ENCODE data around the gene HOXA3. TPM values are rescaled to one million over a fixed set of nuclear protein-coding genes. Genes with fewer than 3 reads are reported as not detected.

Gene HOXA3
- total RNA-seq, 1 experiment from 2014 or later = 50.5 TPM

- Histone ChIP-seq H4K20me1 (ENCODE audit: insufficient read depth) (no peaks in the 10 kb centered on the region), H3K4me2 (no peak overlapping the region), H3K9me2 (ENCODE audit: insufficient read depth) (no peaks in the 10 kb centered on the region), H3K4me3 (no peak overlapping the region), H3F3A (ENCODE audit: insufficient read depth, low read depth) (peaks cover 18% of the 10 kb centered on the region), H3K4me1 (replicated peaks; ENCODE audit: insufficient read depth) (0 out of 2 replicates have a peak, but pooled peaks cover 3% of the 10 kb centered on the region), H3K36me3 (ENCODE audit: low read depth) (no peaks in the 10 kb centered on the region), H3K9me3 (ENCODE audit: insufficient read depth, low read depth) (no peaks in the 10 kb centered on the region), H3K27ac (no peak overlapping the region), H2AFZ (no peak overlapping the region), H3K27me3 (ENCODE audit: insufficient read depth, low read depth) (no peaks in the 10 kb centered on the region), H3K79me2 (ENCODE audit: low read depth) (no peaks in the 10 kb centered on the region)
- TF ChIP-seq CTCF (conservative IDR thresholded peaks at IDR 0.05) = no peak
- no peak for DNase-seq
- ChIA-PET POLR2A (ENCODE audit: unreplicated experiment) (interaction anchor here (0.6 to 0.7 kb wide), 2 partner anchors 786 to 1011 kb away, joined by 5 read pairs; partner anchors contain the start of gene NFE2L3), CTCF (interaction anchor here (0.9 to 3.1 kb wide), 4 partner anchors 403 to 794 kb away, joined by 3 to 24 read pairs (median 7); no protein-coding TSS in a partner anchor)
- intact Hi-C loops (cut with micrococcal nuclease; ENCODE audit: unreplicated experiment) = loop anchor here (5.0 to 10.0 kb wide), 3 partner anchors 932 to 1595 kb away; no protein-coding TSS in a partner anchor
- BruUV-seq (replicated peaks) = no TSS peak
These were observed 10.3 kb upstream of the HOXA3 start for GRCh38 chr7:27162561-27163287.

- TF ChIP-seq EZH2 (IDR thresholded peaks at IDR 0.05; ENCODE audit: low read depth) = no peak
- TF ChIP-seq CTCF (conservative IDR thresholded peaks at IDR 0.05) = no peak
- Histone ChIP-seq H3K4me3 (no peak overlapping the region), H3K4me2 (no peak overlapping the region), H3K27me3 (ENCODE audit: insufficient read depth, low read depth) (no peaks in the 10 kb centered on the region), H3K4me1 (replicated peaks; ENCODE audit: insufficient read depth) (0 out of 2 replicates have a peak, but pooled peaks cover 3% of the 10 kb centered on the region), H3K79me2 (ENCODE audit: low read depth) (no peaks in the 10 kb centered on the region), H3K27ac (no peak overlapping the region), H4K20me1 (ENCODE audit: insufficient read depth) (no peaks in the 10 kb centered on the region), H3K9me3 (ENCODE audit: insufficient read depth, low read depth) (no peaks in the 10 kb centered on the region), H3K9me2 (ENCODE audit: insufficient read depth) (no peaks in the 10 kb centered on the region), H3K36me3 (ENCODE audit: low read depth) (no peaks in the 10 kb centered on the region), H2AFZ (no peak overlapping the region), H3F3A (ENCODE audit: insufficient read depth, low read depth) (peaks cover 14% of the 10 kb centered on the region; the same call in 1 of the 2 replicates)
- no TSS peak for BruUV-seq (replicated peaks)
- ChIA-PET POLR2A (ENCODE audit: unreplicated experiment) (interaction anchor here (0.5 to 0.7 kb wide), 3 partner anchors 301 to 1010 kb away, joined by 3 to 9 read pairs (median 5); partner anchors contain the start of gene NFE2L3), CTCF (interaction anchor here (0.6 to 3.1 kb wide), 11 partner anchors 9 to 793 kb away, joined by 3 to 24 read pairs (median 6); no protein-coding TSS in a partner anchor)
- no peak for DNase-seq
- intact Hi-C loops (cut with micrococcal nuclease; ENCODE audit: unreplicated experiment) = loop anchor here (1.0 to 10.0 kb wide), 10 partner anchors 302 to 1595 kb away; no protein-coding TSS in a partner anchor
These were observed 9.6 kb upstream of the HOXA3 start for GRCh38 chr7:27161721-27162560.

GRCh38 chr7:27161214-27161720 lies 8.9 kb upstream of the HOXA3 start:
- TF ChIP-seq EZH2 (IDR thresholded peaks at IDR 0.05; ENCODE audit: low read depth) = no peak
- TF ChIP-seq CTCF (conservative IDR thresholded peaks at IDR 0.05) = peak; percentile 55
- intact Hi-C loops (cut with micrococcal nuclease; ENCODE audit: unreplicated experiment) = loop anchor here (1.0 to 10.0 kb wide), 10 partner anchors 301 to 1594 kb away; no protein-coding TSS in a partner anchor
- Histone ChIP-seq H3K27me3 (ENCODE audit: insufficient read depth, low read depth) (no peaks in the 10 kb centered on the region), H3K27ac (no peak overlapping the region), H3K36me3 (ENCODE audit: low read depth) (no peaks in the 10 kb centered on the region), H3K4me2 (peak overlapping the region; percentile 86), H4K20me1 (ENCODE audit: insufficient read depth) (no peaks in the 10 kb centered on the region), H3K4me3 (peak overlapping the region; percentile 71), H2AFZ (peak overlapping the region; percentile 97), H3K9me3 (ENCODE audit: insufficient read depth, low read depth) (no peaks in the 10 kb centered on the region), H3K4me1 (replicated peaks; ENCODE audit: insufficient read depth) (0 out of 2 replicates have a peak, but pooled peaks cover 3% of the 10 kb centered on the region), H3K9me2 (ENCODE audit: insufficient read depth) (no peaks in the 10 kb centered on the region), H3K79me2 (ENCODE audit: low read depth) (no peaks in the 10 kb centered on the region), H3F3A (ENCODE audit: insufficient read depth, low read depth) (peaks cover 14% of the 10 kb centered on the region; the same call in 1 of the 2 replicates)
- DNase-seq = no peak
- BruUV-seq (replicated peaks) = no TSS peak
- CTCF ChIA-PET = interaction anchor here (0.6 to 3.1 kb wide), 16 partner anchors 9 to 1272 kb away, joined by 3 to 24 read pairs (median 6); no protein-coding TSS in a partner anchor
- POLR2A ChIA-PET (ENCODE audit: unreplicated experiment) = interaction anchor here (0.5 to 0.6 kb wide), 2 partner anchors 16 to 501 kb away, joined by 3 to 9 read pairs; no protein-coding TSS in a partner anchor
